DOHH2 (cell line): ENCODE measurements around the gene ZSCAN1.

Experiments
- CTCF ChIP-seq: fragments of 200-600 bp; sonication (generic); IDR thresholded peaks from one replicate; pipeline ENCODE4 v1.5.1; 2014; ENCODE audit warnings: antibody characterized with exemption, mild to moderate bottlenecking, low read depth, low read length; ENCODE audit not compliant: poor library complexity, severe bottlenecking
- EZH2phosphoT487 ChIP-seq: fragments of 200-600 bp; sonication (generic); IDR thresholded peaks from 2 replicates; pipeline ENCODE4 v1.6.1; 2017; ENCODE audit warnings: borderline replicate concordance, mild to moderate bottlenecking, antibody characterized with exemption, low read length, moderate library complexity, mixed read lengths

GRCh38 chr19:58003174-58003828 is 30.5 kb upstream of the ZSCAN1 start:
- no peak for TF ChIP-seq CTCF
- no peak for TF ChIP-seq EZH2phosphoT487
